ENCODE results near the gene TPMT. TPM values are rescaled to one million over a fixed set of nuclear protein-coding genes. Genes with fewer than 3 reads are reported as not detected.
"Not testable (repeated sequence)": the region's sequence is repeated elsewhere in the genome, so short reads cannot be mapped to it uniquely, and the experiment has no call there.

The TPMT gene
- total RNA-seq, 4 donors from 2014 or later, result 6.3 to 9.6 (median 8.4) TPM

- no peaks in the 10 kb centered on the region for H3K4me1 ChIP-seq
- TF ChIP-seq CTCF (IDR thresholded peaks at IDR 0.05), result no peak
- TF ChIP-seq POLR2AphosphoS5 (IDR thresholded peaks at IDR 0.05), result no peak
- no peak for TF ChIP-seq POLR2A (IDR thresholded peaks at IDR 0.05; ENCODE audit: low read depth)
- TF ChIP-seq EP300 (IDR thresholded peaks at IDR 0.05), result no peak
- 76% methylated on average over 5 of the region's 5 CpGs for WGBS
These were observed 25.0 kb upstream of the TPMT start for GRCh38 chr6:18179770-18180356.

GRCh38 chr6:18178960-18179615 lies 24.2 kb upstream of the TPMT start:
- no peak overlapping the region for H3K4me3 ChIP-seq
- H3K4me1 ChIP-seq, result no peaks in the 10 kb centered on the region
- WGBS, result 79% methylated on average over 3 of the region's 3 CpGs
- H3K9me3 ChIP-seq, result no peaks in the 10 kb centered on the region
- H3K27me3 ChIP-seq, result no peaks in the 10 kb centered on the region
- no peak overlapping the region for H3K27ac ChIP-seq (replicated peaks in 1 of 4)
- DNase-seq (ENCODE audit: extremely low spot score), result no peak
- intact Hi-C loops (cut with DNase I), result no loop called here
- peaks cover 0 to 19% (median 11%) of the 10 kb centered on the region in 4 donors for H3K36me3 ChIP-seq
- TF ChIP-seq POLR2AphosphoS5 (IDR thresholded peaks at IDR 0.05) (no peak), EP300 (IDR thresholded peaks at IDR 0.05) (no peak), POLR2A (IDR thresholded peaks at IDR 0.05; ENCODE audit: low read depth) (no peak), CTCF (IDR thresholded peaks at IDR 0.05) (no peak)

More at GRCh38 chr6:18179770-18180356, 25.0 kb upstream of the TPMT start:
- Histone ChIP-seq H3K27me3 (no peaks in the 10 kb centered on the region), H3K27ac (replicated peaks in 1 of 4) (no peak overlapping the region), H3K36me3 (peaks cover 0 to 12% (median 7%) of the 10 kb centered on the region in 4 donors), H3K9me3 (no peaks in the 10 kb centered on the region), H3K4me3 (no peak overlapping the region)
- intact Hi-C loops (cut with DNase I), result no loop called here
- DNase-seq (ENCODE audit: extremely low spot score), result no peak

DNA sequence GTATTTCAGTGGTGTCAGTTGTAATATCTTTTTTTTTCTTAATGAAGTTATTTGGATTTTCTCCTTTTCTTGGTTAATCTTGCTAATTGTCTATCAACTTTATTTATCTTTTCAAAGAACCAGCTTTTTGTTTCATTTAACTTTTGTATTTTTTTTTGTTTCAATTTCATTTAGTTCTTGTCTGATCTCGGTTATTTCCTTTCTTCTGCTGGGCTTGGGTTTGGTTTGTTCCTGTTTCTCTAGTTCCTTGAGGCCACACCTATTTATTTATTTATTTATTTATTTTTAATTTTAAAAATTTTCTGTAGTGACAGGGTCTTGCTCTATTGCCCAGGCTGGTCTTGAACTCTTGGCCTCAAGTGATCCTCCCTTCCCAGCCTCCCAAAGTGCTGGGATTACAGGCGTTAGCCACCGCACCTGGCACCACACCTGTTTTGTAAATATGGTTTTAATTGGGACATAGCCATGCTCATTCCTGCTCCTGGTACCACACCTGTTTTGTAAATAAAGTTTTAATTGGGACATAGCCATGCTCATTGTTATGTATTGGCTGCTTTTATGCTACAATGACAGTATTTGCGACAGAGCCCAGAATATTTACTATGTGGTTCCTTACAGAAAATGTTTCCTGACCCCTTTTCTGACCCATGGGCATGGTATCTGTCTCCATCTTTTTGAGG lies 22.5 kb upstream of the TPMT start:
- WGBS, result 91% methylated on average over 4 of the region's 4 CpGs
- TF ChIP-seq POLR2AphosphoS5 (IDR thresholded peaks at IDR 0.05) (no peak), EP300 (IDR thresholded peaks at IDR 0.05) (no peak), CTCF (IDR thresholded peaks at IDR 0.05) (no peak)
- H3K9me3 ChIP-seq, result no peaks in the 10 kb centered on the region
- no peaks in the 10 kb centered on the region for H3K27me3 ChIP-seq
- no peak for DNase-seq (ENCODE audit: extremely low spot score)
- H3K36me3 ChIP-seq, result peaks cover 0 to 25% (median 13%) of the 10 kb centered on the region in 4 donors
- no peak overlapping the region for H3K4me3 ChIP-seq
- intact Hi-C loops (cut with DNase I), result no loop called here
- no peak overlapping the region for H3K27ac ChIP-seq (replicated peaks in 1 of 4)
- H3K4me1 ChIP-seq, result no peaks in the 10 kb centered on the region

- H3K4me3 ChIP-seq; intact Hi-C loops (cut with DNase I); H3K9me3 ChIP-seq; H3K27ac ChIP-seq (replicated peaks in 1 of 4); H3K4me1 ChIP-seq; DNase-seq (ENCODE audit: extremely low spot score); H3K27me3 ChIP-seq: not testable (repeated sequence)
- peaks cover 0 to 31% (median 16%) of the 10 kb centered on the region in 4 donors for H3K36me3 ChIP-seq
- 82% methylated on average over 4 of the region's 4 CpGs for WGBS
These were observed 21.3 kb upstream of the TPMT start for GRCh38 chr6:18176198-18176597.

DNA sequence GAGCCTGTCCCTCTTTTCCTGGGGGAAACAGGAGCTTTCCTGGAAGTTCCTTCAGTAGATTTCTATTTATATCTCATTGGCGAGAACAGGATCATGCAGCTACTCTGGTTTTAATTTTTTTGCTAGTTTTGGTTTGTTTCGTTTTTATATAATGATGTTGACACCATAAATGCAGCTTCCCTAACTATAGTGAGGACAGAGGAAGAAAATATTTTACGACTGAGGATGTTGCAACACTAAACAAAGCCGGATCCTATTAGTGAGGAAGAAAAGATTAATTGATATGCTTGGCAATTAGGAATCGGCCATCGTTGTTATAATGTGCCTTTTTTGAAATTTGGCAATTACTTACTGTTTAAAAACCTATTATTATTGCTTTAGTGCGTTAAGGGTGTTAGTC lies 17.0 kb upstream of the TPMT start:
- Histone ChIP-seq H3K9me3 (no peaks in the 10 kb centered on the region), H3K27me3 (no peaks in the 10 kb centered on the region), H3K36me3 (peaks cover 18 to 66% (median 43%) of the 10 kb centered on the region in 4 donors), H3K4me1 (no peaks in the 10 kb centered on the region), H3K27ac (replicated peaks in 1 of 4) (no peak overlapping the region), H3K4me3 (no peak overlapping the region)
- TF ChIP-seq EP300 (IDR thresholded peaks at IDR 0.05) (no peak), CTCF (IDR thresholded peaks at IDR 0.05) (no peak), POLR2A (IDR thresholded peaks at IDR 0.05; ENCODE audit: low read depth) (no peak), POLR2AphosphoS5 (IDR thresholded peaks at IDR 0.05) (no peak)
- WGBS, result 79% methylated on average over 7 of the region's 7 CpGs
- intact Hi-C loops (cut with DNase I), result no loop called here
- DNase-seq (ENCODE audit: extremely low spot score), result no peak

Data from esophagus muscularis mucosa (tissue), 4 donors.